Lung (tissue), 12 donors: ENCODE data around the gene TMEM129. TPM values are rescaled to one million over a fixed set of nuclear protein-coding genes. Genes with fewer than 3 reads are reported as not detected.

ENCODE experiments used
- ATAC-seq: fragments of 200-7000 bp; cut with Tn5 transposase; one replicate; pipeline ENCODE4 v1.9.1; 2020; ENCODE audit warnings: moderate number of reproducible peaks; ENCODE audit not compliant: insufficient read depth, low FRiP score
- DNase-seq, 3 donors: peaks; one replicate each; pipeline ENCODE4 v3.0.0-alpha.2; 2013 to 2017
- H3K27ac ChIP-seq, 2 donors: one replicate each; pipeline ENCODE4 v1.5.1; 2013; ENCODE audit warnings: mild to moderate bottlenecking in 2 of 2, moderate library complexity in 2 of 2, control low read depth in 1 of 2, inconsistent platforms in 1 of 2, low read depth in 1 of 2, low read length in 1 of 2
- H3K27me3 ChIP-seq, 3 donors: one replicate each; pipeline ENCODE4 v1.5.1; 2013; ENCODE audit warnings: low read length in 2 of 3; ENCODE audit not compliant: control insufficient read depth in 3 of 3, insufficient read depth in 3 of 3
- H3K36me3 ChIP-seq, 4 donors: one replicate each; pipeline ENCODE4 v1.5.1; 2013; ENCODE audit warnings: low read length in 4 of 4, mild to moderate bottlenecking in 1 of 4, moderate library complexity in 1 of 4; ENCODE audit not compliant: control insufficient read depth in 4 of 4, insufficient read depth in 4 of 4
- H3K4me1 ChIP-seq, 5 donors: one replicate each; pipeline ENCODE4 v1.5.1; 2013; ENCODE audit warnings: low read length in 5 of 5, mild to moderate bottlenecking in 2 of 5, moderate library complexity in 1 of 5; ENCODE audit not compliant: control insufficient read depth in 5 of 5, insufficient read depth in 5 of 5
- H3K4me3 ChIP-seq: one replicate; pipeline ENCODE4 v1.5.1; 2013; ENCODE audit warnings: mild to moderate bottlenecking, control low read depth, moderate library complexity
- H3K9ac ChIP-seq, 2 donors: one replicate each; pipeline ENCODE4 v1.5.1; 2013; ENCODE audit warnings: low read length in 2 of 2, control low read depth in 1 of 2; ENCODE audit not compliant: insufficient read depth in 1 of 2
- H3K9me3 ChIP-seq, 4 donors: one replicate each; pipeline ENCODE4 v1.5.1; 2013; ENCODE audit warnings: low read length in 3 of 4, mild to moderate bottlenecking in 1 of 4, moderate library complexity in 1 of 4; ENCODE audit not compliant: control insufficient read depth in 4 of 4, insufficient read depth in 3 of 4
- CTCF ChIP-seq: IDR thresholded peaks from 2 replicates; pipeline ENCODE4 v1.5.1; 2012; ENCODE audit warnings: mild to moderate bottlenecking; ENCODE audit errors: control extremely low read depth, extremely low read depth
- WGBS, 2 donors: extraction: QIAGEN DNeasy Blood & Tissue Kit; methylation state at CpG; one replicate each; pipeline ENCODE4 v1.1.7; 2013; 5-methylcytosine and 5-hydroxymethylcytosine counted together
- polyA plus RNA-seq, 2 donors: library from polyadenylated mRNA; stranded (reverse); fragments of 200-250 nt; gene quantifications; one replicate each; pipeline ENCODE4 v1.2.1, GENCODE V29; 2013
- total RNA-seq, 2 donors: library from RNA; depleted of rRNA in 1 of 2; stranded (reverse); fragments of >200 nt in 1 of 2; gene quantifications; one replicate each; pipeline ENCODE4 v1.2.1, GENCODE V29; 2014 to 2021
- donor health status: control.
- donor health status: control.
- donor health status: Bipolar disorder and iron deficiency.
- donor health status: healthy.
- donor health status: DM: yes; HTN: yes; CAD: no.

The TMEM129 gene
- total and polyA plus RNA-seq, 4 donors = 16.6 to 45.2 (median 37.8) TPM

GRCh38 chr4:1695913-1696312 lies 25.2 kb downstream of the TMEM129 start:
- WGBS, 2 donors = 83 to 87% methylated on average over 5 of the region's 5 CpGs
- peaks cover 0 to 4% (median 0%) of the 10 kb centered on the region in 4 donors for H3K9me3 ChIP-seq
- H3K27me3 ChIP-seq = no peaks in the 10 kb centered on the region
- TF ChIP-seq CTCF = no peak
- DNase-seq = peak; percentile 39 to 50 (median 43)
- H3K4me3 ChIP-seq = no peak overlapping the region
- peaks cover 30 to 44% (median 42%) of the 10 kb centered on the region in 4 donors for H3K36me3 ChIP-seq
- no peak overlapping the region for H3K27ac ChIP-seq
- H3K4me1 ChIP-seq = peaks cover 0 to 1% (median 0%) of the 10 kb centered on the region in 5 donors
- H3K9ac ChIP-seq = no peak overlapping the region
- no peak for ATAC-seq

- no peak overlapping the region for H3K4me3 ChIP-seq
- peak; percentile 83 for TF ChIP-seq CTCF
- H3K27ac ChIP-seq = no peak overlapping the region
- H3K9ac ChIP-seq = no peak overlapping the region
- H3K36me3 ChIP-seq = peaks cover 20 to 40% (median 33%) of the 10 kb centered on the region in 4 donors
- H3K4me1 ChIP-seq = peaks cover 0 to 1% (median 0%) of the 10 kb centered on the region in 5 donors
- H3K9me3 ChIP-seq = peaks cover 0 to 4% (median 0%) of the 10 kb centered on the region in 4 donors
- DNase-seq = peak; percentile 69 to 77 (median 71)
- 27 to 30% methylated on average over 7 of the region's 7 CpGs for WGBS, 2 donors
- peak; percentile 84 for ATAC-seq
- no peaks in the 10 kb centered on the region for H3K27me3 ChIP-seq
Measured at GRCh38 chr4:1693131-1693896, 27.8 kb downstream of the TMEM129 start.

GRCh38 chr4:1691737-1692373 lies 29.3 kb downstream of the TMEM129 start:
- H3K9ac ChIP-seq = no peak overlapping the region
- H3K27ac ChIP-seq = peak overlapping the region in 1 of 2 donors; percentile 3
- WGBS, 2 donors = 86 to 88% methylated on average over 9 of the region's 9 CpGs
- ATAC-seq = no peak
- TF ChIP-seq CTCF = no peak
- H3K36me3 ChIP-seq = peaks cover 16 to 32% (median 27%) of the 10 kb centered on the region in 4 donors
- H3K27me3 ChIP-seq = no peaks in the 10 kb centered on the region
- DNase-seq = no peak
- H3K9me3 ChIP-seq = peaks cover 0 to 4% (median 0%) of the 10 kb centered on the region in 4 donors
- H3K4me3 ChIP-seq = no peak overlapping the region
- H3K4me1 ChIP-seq = peaks cover 0 to 1% (median 0%) of the 10 kb centered on the region in 5 donors
